HEK293 (cell line): ENCODE measurements around the gene NUCB1.
A peak's percentile ranks its signal among the peaks of the same experiment; 100 is the strongest.

Source experiments
- CTCF ChIA-PET: fragments of 350-600 bp; formaldehyde crosslinking; extraction: SDS; loops from one replicate; lab custom pipeline; 2021; ENCODE audit warnings: antibody characterized with exemption; lab: Yijun Ruan, JAX
- POLR2A ChIA-PET: fragments of 300-600 bp; formaldehyde crosslinking; extraction: SDS; loops from one replicate; lab custom pipeline; 2020; ENCODE audit warnings: antibody characterized with exemption, inconsistent platforms; lab: Yijun Ruan, JAX
- H3K27ac ChIP-seq: fragments of 200-500 bp; sonication (Bioruptor generic); 2 replicates; pipeline ENCODE4 v1.5.1; 2014; ENCODE audit warnings: low read depth, low read length, control low read depth, inconsistent platforms; ENCODE audit errors: extremely low read depth
- H3K36me3 ChIP-seq, 2 experiments: fragments of 200-500 bp in 1 of 2; sonication (Bioruptor generic) in 1 of 2; 1 replicate in 1 of 2; 2 replicates in 1 of 2; pipeline ENCODE4 v1.5.1; 2014 to 2017; ENCODE audit warnings: inconsistent platforms in 2 of 2, low read length in 2 of 2; ENCODE audit not compliant: control insufficient read depth in 2 of 2, insufficient read depth in 1 of 2
- H3K4me1 ChIP-seq: fragments of 200-500 bp; sonication (Bioruptor generic); 2 replicates; pipeline ENCODE4 v1.5.1; 2014; ENCODE audit warnings: mild to moderate bottlenecking, low read length, inconsistent platforms; ENCODE audit not compliant: control insufficient read depth, insufficient read depth
- H3K4me3 ChIP-seq: 2 replicates; pipeline ENCODE4 v1.5.1; 2011; ENCODE audit warnings: low read depth, mild to moderate bottlenecking, control low read depth, low read length, moderate library complexity
- H3K9me3 ChIP-seq: fragments of 200-500 bp; sonication (Bioruptor generic); 2 replicates; pipeline ENCODE4 v1.5.1; 2014; ENCODE audit warnings: low read depth, low read length, inconsistent platforms; ENCODE audit not compliant: control insufficient read depth, insufficient read depth
- KLF7 ChIP-seq: fragments of 450-650 bp; formaldehyde crosslinking; IDR thresholded peaks from 2 replicates; pipeline ENCODE4 v1.5.1; 2016; ENCODE audit warnings: missing biosample characterization, missing genetic modification characterization, borderline replicate concordance
- MEIS1 ChIP-seq: sonication (generic); formaldehyde crosslinking; IDR thresholded peaks from 2 replicates; pipeline ENCODE4 v1.8.1; 2022; ENCODE audit warnings: missing genetic modification reagents, mild to moderate bottlenecking, borderline replicate concordance
- MYNN ChIP-seq: fragments of 450-650 bp; formaldehyde crosslinking; IDR thresholded peaks from 2 replicates; pipeline ENCODE4 v1.5.1; 2016; ENCODE audit warnings: missing biosample characterization, missing genetic modification characterization, borderline replicate concordance
- OSR2 ChIP-seq: fragments of 450-650 bp; formaldehyde crosslinking; IDR thresholded peaks from 2 replicates; pipeline ENCODE4 v1.5.1; 2016; ENCODE audit warnings: missing biosample characterization, missing genetic modification characterization
- OVOL3 ChIP-seq: fragments of 450-650 bp; formaldehyde crosslinking; IDR thresholded peaks from 2 replicates; pipeline ENCODE4 v1.5.1; 2016; ENCODE audit warnings: missing biosample characterization, missing genetic modification characterization
- REST ChIP-seq: fragments of 450-650 bp; formaldehyde crosslinking; IDR thresholded peaks from 2 replicates; pipeline ENCODE4 v1.5.1; 2016; ENCODE audit warnings: missing biosample characterization, missing genetic modification characterization
- ZBTB20 ChIP-seq: fragments of 450-650 bp; formaldehyde crosslinking; IDR thresholded peaks from 2 replicates; pipeline ENCODE4 v1.5.1; 2016; ENCODE audit warnings: missing biosample characterization, missing genetic modification characterization
- ZBTB48 ChIP-seq: fragments of 450-650 bp; formaldehyde crosslinking; IDR thresholded peaks from 2 replicates; pipeline ENCODE4 v1.5.1; 2016; ENCODE audit warnings: missing biosample characterization, missing genetic modification characterization
- ZBTB7A ChIP-seq: fragments of 450-650 bp; formaldehyde crosslinking; IDR thresholded peaks from 2 replicates; pipeline ENCODE4 v1.5.1; 2016; ENCODE audit warnings: low read depth, missing biosample characterization, missing genetic modification characterization
- ZEB2 ChIP-seq: fragments of 450-650 bp; formaldehyde crosslinking; IDR thresholded peaks from 2 replicates; pipeline ENCODE4 v1.5.1; 2016; ENCODE audit warnings: missing biosample characterization, missing genetic modification characterization
- ZNF10 ChIP-seq: fragments of 450-650 bp; formaldehyde crosslinking; IDR thresholded peaks from 2 replicates; pipeline ENCODE4 v1.5.1; 2017; ENCODE audit warnings: missing biosample characterization, missing genetic modification characterization
- ZNF121 ChIP-seq: fragments of 450-650 bp; formaldehyde crosslinking; IDR thresholded peaks from 2 replicates; pipeline ENCODE4 v1.5.1; 2016; ENCODE audit warnings: missing biosample characterization, missing genetic modification characterization
- ZNF174 ChIP-seq: fragments of 450-650 bp; formaldehyde crosslinking; IDR thresholded peaks from 2 replicates; pipeline ENCODE4 v1.5.0; 2017; ENCODE audit warnings: missing biosample characterization, mild to moderate bottlenecking, missing genetic modification characterization
- ZNF335 ChIP-seq: fragments of 450-650 bp; formaldehyde crosslinking; conservative IDR thresholded peaks from 2 replicates; pipeline ENCODE4 v1.5.1; 2016; ENCODE audit warnings: missing biosample characterization, missing genetic modification characterization
- ZNF362 ChIP-seq: fragments of 450-650 bp; formaldehyde crosslinking; IDR thresholded peaks from 2 replicates; pipeline ENCODE4 v1.5.1; 2016; ENCODE audit warnings: missing biosample characterization, missing genetic modification characterization
- ZNF394 ChIP-seq: fragments of 450-650 bp; formaldehyde crosslinking; IDR thresholded peaks from 2 replicates; pipeline ENCODE4 v1.5.1; 2016; ENCODE audit warnings: missing biosample characterization, missing genetic modification characterization, mild to moderate bottlenecking, moderate library complexity, borderline replicate concordance
- ZNF548 ChIP-seq: fragments of 450-650 bp; formaldehyde crosslinking; IDR thresholded peaks from 2 replicates; pipeline ENCODE4 v1.5.1; 2016; ENCODE audit warnings: missing biosample characterization, missing genetic modification characterization
- ZNF549 ChIP-seq: fragments of 450-650 bp; IDR thresholded peaks from 2 replicates; pipeline ENCODE4 v1.5.1; 2018; ENCODE audit warnings: missing biosample characterization, missing genetic modification characterization, mild to moderate bottlenecking, inconsistent platforms, moderate library complexity
- ZNF785 ChIP-seq: fragments of 450-650 bp; formaldehyde crosslinking; IDR thresholded peaks from 2 replicates; pipeline ENCODE4 v1.5.1; 2016; ENCODE audit warnings: missing biosample characterization, missing genetic modification characterization
- ZSCAN23 ChIP-seq: fragments of 450-650 bp; formaldehyde crosslinking; IDR thresholded peaks from 2 replicates; pipeline ENCODE4 v1.5.1; 2016; ENCODE audit warnings: missing biosample characterization, missing genetic modification characterization

The NUCB1 gene

GRCh38 chr19:48950830-48951519 is 50.9 kb downstream of the NUCB1 start:
- TF ChIP-seq OVOL3 (tag by site-specific recombination) (no peak), ZNF394 (tag by site-specific recombination) (peak; percentile 51; the same call in 1 of the 2 replicates), OSR2 (tag by site-specific recombination) (0 out of 2 replicates have a peak, but pooled peaks have one; percentile 10)
- Histone ChIP-seq H3K4me1 (peaks cover 5% of the 10 kb centered on the region), H3K36me3 (peaks cover 0 to 6% of the 10 kb centered on the region in 2 experiments; a peak in 1 of 3 replicates), H3K4me3 (no peak overlapping the region), H3K9me3 (no peaks in the 10 kb centered on the region), H3K27ac (no peak overlapping the region)
- ChIA-PET CTCF (interaction anchor here (0.6 to 1.2 kb wide), 2 partner anchors 20 to 117 kb away, joined by 3 read pairs; no protein-coding TSS in a partner anchor), POLR2A (interaction anchor here (0.8 kb wide), 1 partner anchor 28 kb away, joined by 3 read pairs; no protein-coding TSS in a partner anchor)

GRCh38 chr19:48953141-48953540 is 53.0 kb downstream of the NUCB1 start:
- no peak for TF ChIP-seq ZNF174 (tag by site-specific recombination)
- TF ChIP-seq ZSCAN23 (tag by site-specific recombination) = no peak
- TF ChIP-seq ZNF394 (tag by site-specific recombination) = no peak
- TF ChIP-seq ZNF335 = no peak
- TF ChIP-seq KLF7 (tag by site-specific recombination) = no peak
- no peak for TF ChIP-seq MEIS1
- CTCF ChIA-PET = interaction anchor here (0.6 to 2.6 kb wide), 5 partner anchors 10 to 121 kb away, joined by 3 to 14 read pairs (median 4); partner anchors contain the start of gene DHDH
- peaks cover 5% of the 10 kb centered on the region for H3K4me1 ChIP-seq
- H3K9me3 ChIP-seq = no peaks in the 10 kb centered on the region
- POLR2A ChIA-PET = interaction anchor here (0.7 to 0.8 kb wide), 2 partner anchors 27 to 81 kb away, joined by 3 read pairs; no protein-coding TSS in a partner anchor
- H3K36me3 ChIP-seq = peaks cover 15 to 24% of the 10 kb centered on the region in 2 experiments; a peak in 2 of 3 replicates
- no peak overlapping the region for H3K27ac ChIP-seq
- no peak overlapping the region for H3K4me3 ChIP-seq

- POLR2A ChIA-PET = interaction anchor here (0.6 to 2.4 kb wide), 14 partner anchors 8 to 484 kb away, joined by 3 to 13 read pairs (median 6); partner anchors contain the start of genes DHDH, FTL, NUCB1 and PPP1R15A
- TF ChIP-seq ZNF362 (tag by site-specific recombination) = peak; percentile 86
- TF ChIP-seq ZBTB7A = no peak
- TF ChIP-seq ZNF121 (tag by site-specific recombination) = peak; percentile 94
- TF ChIP-seq, all 188 proteins: peak for 2
- Histone ChIP-seq H3K36me3 (peaks cover 22 to 29% of the 10 kb centered on the region in 2 experiments; a peak in 2 of 3 replicates), H3K4me3 (peak overlapping the region; percentile 32), H3K4me1 (peaks cover 5% of the 10 kb centered on the region), H3K9me3 (no peaks in the 10 kb centered on the region), H3K27ac (peak overlapping the region; percentile 93; the same call in 1 of the 2 replicates)
- CTCF ChIA-PET = interaction anchor here (0.6 to 2.6 kb wide), 8 partner anchors 11 to 565 kb away, joined by 3 to 14 read pairs (median 4); partner anchors contain the start of gene DHDH
Observed at GRCh38 chr19:48953990-48954594, 54.0 kb downstream of the NUCB1 start.

- ChIA-PET POLR2A (interaction anchor here (0.6 to 2.4 kb wide), 15 partner anchors 9 to 485 kb away, joined by 3 to 13 read pairs (median 5); partner anchors contain the start of genes DHDH, FTL, NUCB1 and PPP1R15A), CTCF (interaction anchor here (0.6 to 2.6 kb wide), 6 partner anchors 12 to 244 kb away, joined by 3 to 14 read pairs (median 4); partner anchors contain the start of gene DHDH)
- Histone ChIP-seq H3K4me3 (peak within 1 kb of the TSS; percentile 93), H3K4me1 (peaks cover 5% of the 10 kb centered on the region), H3K9me3 (no peaks in the 10 kb centered on the region), H3K27ac (peak within 1 kb of the TSS; percentile 93), H3K36me3 (peaks cover 22 to 29% of the 10 kb centered on the region in 2 experiments; a peak in 2 of 3 replicates)
- TF ChIP-seq ZNF10 (tag by site-specific recombination) (peak; percentile 90), ZNF549 (tag by site-specific recombination) (no peak), ZBTB48 (tag by site-specific recombination) (peak; percentile 54; the same call in 1 of the 2 replicates), ZNF785 (tag by site-specific recombination) (peak; percentile 82; the same call in 1 of the 2 replicates), MYNN (tag by site-specific recombination) (no peak), ZBTB20 (tag by site-specific recombination) (no peak; the same call in 1 of the 2 replicates), REST (tag by site-specific recombination) (no peak), ZEB2 (tag by site-specific recombination) (peak; percentile 88), ZNF548 (tag by site-specific recombination) (no peak)
Observed at GRCh38 chr19:48954595-48955307, 54.6 kb downstream of the NUCB1 start, which contains the start of gene BAX. TSS of gene BAX (plus strand) at chr19:48954875. CDS start at chr19:48954929, 54 bp downstream.
